ENCODE data around the gene SPINT2.
"Not testable (repeated sequence)": the region's sequence is repeated elsewhere in the genome, so short reads cannot be mapped to it uniquely, and the experiment has no call there.

SPINT2 gene

GRCh38 chr19:38321646-38322196 is 57.3 kb downstream of the SPINT2 start:
- peak; percentile 79 for DNase-seq (ENCODE audit: low spot score)

DNA sequence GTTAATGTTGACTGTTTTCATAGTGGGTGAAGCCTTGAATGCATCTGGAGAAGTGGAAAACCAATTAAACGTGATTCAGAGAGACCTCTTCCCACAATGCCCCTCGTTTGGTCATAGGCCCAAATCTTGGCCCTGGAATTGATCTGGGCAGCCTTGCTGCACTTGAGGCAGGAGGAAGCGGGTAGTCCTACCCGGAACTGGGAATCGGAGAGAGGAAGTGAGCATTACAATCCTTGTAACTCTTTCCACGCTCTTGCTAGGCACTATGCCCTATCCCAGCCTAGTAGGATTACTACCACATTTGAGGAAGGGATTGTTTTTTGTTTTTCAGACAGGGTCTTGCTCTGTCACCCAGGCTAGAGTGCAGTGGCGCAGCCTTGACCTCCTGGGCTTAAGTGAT is 58.9 kb downstream of the SPINT2 start:
- DNase-seq (ENCODE audit: low spot score) = no peak

DNA sequence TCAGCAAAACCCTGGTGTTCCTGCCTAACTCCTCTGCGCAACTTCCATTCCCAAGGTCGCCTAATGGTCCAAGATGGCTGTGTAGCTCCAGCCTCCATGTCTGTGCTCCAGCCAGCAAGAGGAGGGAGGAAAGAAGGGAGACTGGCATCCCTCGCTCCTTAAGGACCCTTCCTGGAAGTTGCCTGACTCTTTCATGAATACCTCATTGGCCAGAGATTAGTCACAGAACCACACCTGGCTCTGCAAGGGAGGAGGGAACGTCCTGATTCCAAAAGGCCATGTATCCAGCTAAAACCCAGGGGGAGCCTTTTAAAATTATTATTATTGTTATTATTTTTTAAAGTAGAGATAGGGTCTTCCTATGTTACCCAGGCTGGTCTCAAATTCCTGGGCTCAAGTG is 60.1 kb downstream of the SPINT2 start:
- no peak for DNase-seq (ENCODE audit: low spot score)

GRCh38 chr19:38326591-38326990 is 62.2 kb downstream of the SPINT2 start:
- no peak for DNase-seq (ENCODE audit: low spot score)

DNA sequence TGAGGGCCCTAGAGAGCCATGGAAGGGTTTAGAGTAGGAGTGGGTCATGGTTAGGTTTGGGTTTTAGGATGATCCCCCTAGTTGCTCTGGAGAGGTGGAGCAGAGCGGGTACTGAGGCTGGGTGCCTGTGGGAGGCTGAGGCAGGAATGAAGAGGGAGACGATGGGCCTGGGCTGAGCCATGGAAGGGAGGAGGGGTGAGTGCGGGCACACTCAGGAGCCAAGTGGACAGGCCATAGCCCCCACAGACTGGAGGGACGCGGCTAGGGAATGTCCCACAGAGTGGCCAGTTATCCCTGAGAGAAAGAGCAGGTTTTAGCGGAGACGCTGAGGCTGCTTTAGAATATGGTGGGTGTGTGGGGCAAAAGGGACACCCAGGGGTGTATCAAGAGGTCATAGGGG is 65.3 kb downstream of the SPINT2 start:
- no peak for DNase-seq (ENCODE audit: low spot score)

DNA sequence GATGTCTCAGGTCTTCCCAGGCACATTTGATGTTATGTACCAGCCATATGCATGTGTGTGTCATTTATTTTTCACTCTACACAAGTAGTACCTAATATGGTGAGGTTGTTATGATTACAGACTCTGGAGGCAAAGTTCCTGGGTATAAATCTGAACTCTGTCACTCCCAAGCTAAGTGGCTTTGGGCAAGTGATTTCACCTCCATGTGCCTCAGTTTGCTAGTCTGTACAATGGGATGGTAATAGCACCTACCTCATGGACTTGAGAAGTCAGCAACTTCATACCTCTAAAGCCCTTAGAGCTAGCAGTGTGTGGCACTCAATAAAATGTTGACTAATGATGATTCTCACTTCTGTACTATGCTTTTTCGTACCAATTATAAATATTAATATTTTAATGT is 67.4 kb downstream of the SPINT2 start:
- DNase-seq (ENCODE audit: low spot score) = no peak

DNA sequence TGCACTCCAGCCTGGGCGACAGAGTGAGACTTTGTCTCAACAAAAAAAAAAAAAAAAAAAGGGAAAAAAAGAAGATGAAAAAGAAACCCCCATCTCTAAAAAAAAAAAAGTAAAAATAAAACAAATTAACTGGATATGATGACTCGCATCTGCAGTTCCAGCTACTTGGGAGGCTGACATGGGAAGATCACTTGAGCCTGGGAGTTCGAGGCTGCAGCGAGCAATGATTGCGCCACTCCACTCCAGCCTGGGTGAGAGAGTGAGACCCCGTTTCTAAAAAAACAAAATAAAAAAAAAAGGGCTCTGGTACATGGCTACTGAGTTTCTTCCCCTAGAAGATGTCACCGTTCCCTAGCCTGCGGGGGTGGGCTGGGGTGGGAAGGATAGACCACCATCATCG is 68.9 kb downstream of the SPINT2 start:
- DNase-seq (ENCODE audit: low spot score) = no peak

GRCh38 chr19:38335949-38336637 is 71.7 kb downstream of the SPINT2 start:
- peak; percentile 97 for DNase-seq (ENCODE audit: low spot score)

GRCh38 chr19:38336638-38337359 is 72.4 kb downstream of the SPINT2 start:
- peak; percentile 92 for DNase-seq (ENCODE audit: low spot score)

DNA sequence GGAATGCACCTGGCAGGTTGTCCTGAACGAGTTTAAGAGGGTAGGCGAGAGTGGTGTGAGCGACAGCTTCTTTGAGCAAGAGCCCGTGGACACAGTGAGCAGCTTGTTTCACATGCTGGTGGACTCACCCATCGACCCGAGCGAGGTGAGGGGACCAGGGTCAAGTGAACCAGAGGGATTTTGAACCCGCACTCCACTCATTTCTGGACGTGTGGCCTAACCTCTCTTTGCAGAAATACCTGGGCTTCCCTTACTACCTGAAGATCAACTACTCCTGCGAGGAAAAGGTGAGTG is 72.9 kb downstream of the SPINT2 start:
- no peak for DNase-seq (ENCODE audit: low spot score)

- not testable (repeated sequence) for DNase-seq (ENCODE audit: low spot score)
Observed at GRCh38 chr19:38339011-38339410, 74.6 kb downstream of the SPINT2 start.

DNA sequence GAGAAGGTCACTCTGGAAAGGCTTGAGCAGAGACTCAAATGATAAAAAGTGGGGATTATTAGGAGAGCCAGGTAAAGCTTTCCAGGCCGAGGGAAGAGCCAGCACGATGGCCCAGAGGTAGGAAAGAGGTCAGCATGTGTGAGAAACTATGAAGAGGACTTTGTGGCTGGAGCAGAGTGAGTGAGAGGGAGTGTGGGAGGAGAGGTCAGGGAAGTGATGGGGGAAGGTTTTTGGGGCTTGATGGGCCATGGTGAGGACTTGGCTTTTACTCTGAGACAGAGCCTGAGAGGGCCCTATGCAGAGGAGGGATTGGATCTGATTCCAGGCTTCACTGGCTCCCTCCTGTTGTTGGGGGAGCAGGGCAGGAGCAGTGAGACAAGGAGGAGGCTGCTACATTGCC is 76.6 kb downstream of the SPINT2 start:
- no peak for DNase-seq (ENCODE audit: low spot score)
